Ovary (tissue), 10 donors: ENCODE results near the gene SAFB2. TPM values are rescaled to one million over a fixed set of nuclear protein-coding genes. Genes with fewer than 3 reads are reported as not detected.

Experiments used
- DNase-seq, 5 donors: peaks; one replicate each; pipeline ENCODE4 v3.0.0-alpha.2; 2019 to 2020
- H3K27ac ChIP-seq, 2 donors: fragments of 200-600 bp; one replicate each; pipeline versions ENCODE4 v1.5.1 to v1.8.0; 2019 to 2022
- H3K27me3 ChIP-seq: fragments of 200-600 bp; one replicate; pipeline ENCODE4 v1.8.0; 2022
- H3K36me3 ChIP-seq: fragments of 200-600 bp; sonication (generic); one replicate; pipeline ENCODE4 v1.5.1; 2019
- H3K4me1 ChIP-seq: one replicate; pipeline ENCODE4 v1.8.1; 2013; ENCODE audit warnings: mild to moderate bottlenecking, moderate library complexity; ENCODE audit not compliant: insufficient read depth
- H3K4me3 ChIP-seq: fragments of 200-600 bp; sonication (generic); one replicate; pipeline ENCODE4 v1.5.1; 2017
- H3K9me3 ChIP-seq, 2 donors: fragments of 200-600 bp in 1 of 2; sonication (generic) in 1 of 2; one replicate each; pipeline versions ENCODE4 v1.5.1 to v1.8.1; 2013 to 2019; ENCODE audit warnings: mild to moderate bottlenecking in 1 of 2, moderate library complexity in 1 of 2
- CTCF ChIP-seq, 3 donors: fragments of 450-650 bp in 2 of 3; fragments of 200-600 bp in 1 of 3; IDR thresholded peaks; one replicate each; pipeline versions ENCODE4 v1.5.1 to v1.8.0; 2016 to 2022; ENCODE audit warnings: antibody characterized with exemption in 3 of 3, mild to moderate bottlenecking in 1 of 3
- EP300 ChIP-seq: sonication (generic); formaldehyde crosslinking; IDR thresholded peaks from one replicate; pipeline ENCODE4 v1.6.1; 2017; ENCODE audit warnings: antibody characterized with exemption
- POLR2A ChIP-seq: fragments of 450-650 bp; IDR thresholded peaks from one replicate; pipeline ENCODE4 v1.6.1; 2017; ENCODE audit warnings: antibody characterized with exemption, mild to moderate bottlenecking, moderate library complexity
- WGBS, 3 donors: extraction: QIAGEN DNeasy Blood & Tissue Kit in 1 of 3; methylation state at CpG; one replicate each; pipeline versions ENCODE4 v1.1.5 to v1.1.7; 2013 to 2017; 5-methylcytosine and 5-hydroxymethylcytosine counted together
- intact Hi-C, 4 donors: fragments of 100-400 bp; cut with DNase I; formaldehyde crosslinking; loops; one replicate each; pipeline versions ENCODE4 v1.11.0 to v1.15.1; 2022 to 2023
- long read RNA-seq, 3 donors: library from polyadenylated mRNA in 2 of 3; unstranded in 2 of 3; transcript quantifications; one replicate each; pipeline ENCODE4 v2.0.0 and lab custom pipeline, GENCODE V29; 2021 to 2026
- polyA plus RNA-seq, 2 donors: library from polyadenylated mRNA; stranded (reverse); fragments of 200-250 nt in 1 of 2; fragments of 350-450 nt in 1 of 2; fragmentation: Illumina TruSeq in 1 of 2; extraction: RNeasy Lipid Tissue Mini Kit (QIAGEN cat#74804) in 1 of 2; gene quantifications; one replicate each; pipeline ENCODE4 v1.2.3, GENCODE V29; 2013 to 2014
- total RNA-seq, 7 donors: library from RNA; depleted of rRNA in 2 of 7; stranded (reverse); fragments of >200 nt in 2 of 7; fragmentation: NEBNext Ultra II Directional in 3 of 7; extraction: Animal tissue kit (Norgen Biotek cat#: 25700) in 3 of 7; gene quantifications; one replicate each; pipeline versions ENCODE4 v1.1.0 to v1.2.4, GENCODE V29; 2016 to 2023
- donor health status: DM: no; HTN: no; CAD: no; lungs with moderate emphysema.
- donor health status: DM: no; HTN: no; CAD: no.
- donor health status: Bipolar disorder and iron deficiency.
- donor health status: DM: yes; HTN: yes; CAD: no.
- donor health status: DM: no; HTN: no; CAD: no.
- donor health status: DM: yes; HTN: yes; CAD: no.

Gene SAFB2
- total RNA-seq (100 to 1,000 TPM in 5 of 7 donors, 10 to 100 TPM in 2; 51.3 to 173 (median 109) TPM), polyA plus RNA-seq (100 to 1,000 TPM in 1 of 2 donors, 10 to 100 TPM in 1; 74.5 to 107 TPM)
- long read RNA-seq, donor 1, partial matches to known transcripts, result 352 of 393 reads
- long read RNA-seq, donor 1, other reads (novel, unspliced or antisense), result 41 of 393 reads
- long read RNA-seq, donor 2, partial matches to known transcripts, result 88 of 102 reads
- long read RNA-seq, donor 2, other reads (novel, unspliced or antisense), result 14 of 102 reads
- long read RNA-seq, donor 3, transcript SAFB2-201 (21 exons, 3,371 nt), result major isoform, 41 of 106 reads
- long read RNA-seq, donor 3, partial matches to known transcripts, result 34 of 106 reads
- long read RNA-seq, donor 3, other reads (novel, unspliced or antisense), result 30 of 106 reads

GRCh38 chr19:5622465-5623396 lies at the start of gene SAFB2, which contains the start of gene SAFB:
SAFB2 (minus strand) TSS chr19:5622776; CDS start chr19:5622715, 61 bp downstream.
SAFB (plus strand) TSS chr19:5623083; CDS start chr19:5623206, 123 bp downstream.
- Histone ChIP-seq H3K27ac (peak within 1 kb of the TSS; percentile 87 to 94), H3K4me3 (peak within 1 kb of the TSS; percentile 99), H3K9me3 (no peaks in the 10 kb centered on the region), H3K36me3 (no peaks in the 10 kb centered on the region), H3K4me1 (peaks cover 20% of the 10 kb centered on the region), H3K27me3 (no peaks in the 10 kb centered on the region)
- DNase-seq, result peak; percentile 99 to 100 (median 100)
- TF ChIP-seq POLR2A (peak; percentile 91), EP300 (peak; percentile 14), CTCF (IDR thresholded peaks at IDR 0.05) (no peak)
- 0 to 1% (median 0%) methylated on average over 108 to 116 of the region's 116 CpGs for WGBS, 3 donors
- intact Hi-C loops, result loop anchor here in 1 of 4 donors (10.0 kb wide), 1 partner anchor 62 kb away; the partner anchor contains the start of genes HSD11B1L and MICOS13

- 81 to 96% (median 88%) methylated on average over 7 of the region's 7 CpGs for WGBS, 3 donors
- no peak for DNase-seq
- Histone ChIP-seq H3K27me3 (no peaks in the 10 kb centered on the region), H3K36me3 (no peaks in the 10 kb centered on the region), H3K4me3 (no peak overlapping the region), H3K4me1 (no peaks in the 10 kb centered on the region), H3K27ac (no peak overlapping the region), H3K9me3 (no peaks in the 10 kb centered on the region)
- intact Hi-C loops, result no loop called here
- TF ChIP-seq EP300, result no peak
- no peak for TF ChIP-seq POLR2A
- no peak for TF ChIP-seq CTCF (IDR thresholded peaks at IDR 0.05)
These were observed 49.0 kb upstream of the SAFB2 start for GRCh38 chr19:5671600-5671999.

GRCh38 chr19:5669212-5669611 lies 46.6 kb upstream of the SAFB2 start:
- no peak overlapping the region for H3K4me3 ChIP-seq
- intact Hi-C loops, result no loop called here
- TF ChIP-seq CTCF (IDR thresholded peaks at IDR 0.05) (no peak), POLR2A (no peak), EP300 (no peak)

GRCh38 chr19:5667751-5668271 lies 45.2 kb upstream of the SAFB2 start:
- Histone ChIP-seq H3K4me3 (no peak overlapping the region), H3K9me3 (no peaks in the 10 kb centered on the region), H3K27ac (no peak overlapping the region), H3K4me1 (no peaks in the 10 kb centered on the region), H3K36me3 (no peaks in the 10 kb centered on the region), H3K27me3 (no peaks in the 10 kb centered on the region)
- intact Hi-C loops, result no loop called here
- no peak for TF ChIP-seq CTCF (IDR thresholded peaks at IDR 0.05)
- TF ChIP-seq POLR2A, result no peak
- no peak for TF ChIP-seq EP300
- no peak for DNase-seq
- 78 to 88% (median 80%) methylated on average over 22 of the region's 22 CpGs for WGBS, 3 donors

More at GRCh38 chr19:5669212-5669611, 46.6 kb upstream of the SAFB2 start:
- no peak for DNase-seq
- no peaks in the 10 kb centered on the region for H3K9me3 ChIP-seq
- H3K27me3 ChIP-seq, result no peaks in the 10 kb centered on the region
- WGBS, 3 donors, result 66 to 78% (median 67%) methylated on average over 11 of the region's 11 CpGs
- H3K36me3 ChIP-seq, result no peaks in the 10 kb centered on the region
- no peaks in the 10 kb centered on the region for H3K4me1 ChIP-seq
- H3K27ac ChIP-seq, result no peak overlapping the region
